Measurements from ENCODE around the gene SETD7. TPM values are rescaled to one million over a fixed set of nuclear protein-coding genes. Genes with fewer than 3 reads are reported as not detected.

The SETD7 gene
- total RNA-seq, 1 experiment from 2014 or later, result 41.6 TPM

GRCh38 chr4:139489638-139490037 lies 66.4 kb downstream of the SETD7 start:
- ChIA-PET RAD21 (ENCODE audit: low non-redundant PET in 1 of 2, low total read pairs in 2 of 2, uncharacterized antibody in 2 of 2, unreplicated experiment in 2 of 2) (no interaction called here), CTCF (no interaction called here), POLR2A (no interaction called here)
- DNase-seq (ENCODE audit: low read depth, low spot score) (no peak), ATAC-seq (no peak)
- no peak overlapping the region for H2AFZ ChIP-seq (ENCODE audit: low read depth, low read length, poor library complexity, severe bottlenecking)
- no peaks in the 10 kb centered on the region for H4K20me1 ChIP-seq (ENCODE audit: insufficient read depth)
- intact Hi-C loops (cut with micrococcal nuclease), result no loop called here
- no peaks in the 10 kb centered on the region for H3K9me3 ChIP-seq (ENCODE audit: control insufficient read depth in 1 of 2, insufficient read depth in 1 of 2, low read depth in 1 of 2, low read length in 2 of 2)
- H3K4me3 ChIP-seq (replicated peaks in 1 of 2; ENCODE audit: low read depth in 1 of 2, low read length in 2 of 2), result no peak overlapping the region
- H3K79me2 ChIP-seq (ENCODE audit: insufficient read depth, low read length), result no peaks in the 10 kb centered on the region
- TF ChIP-seq CEBPB (IDR thresholded peaks at IDR 0.05; ENCODE audit: low read depth) (no peak), SIN3A (IDR thresholded peaks at IDR 0.05; ENCODE audit: low read depth) (no peak), FOSL1 (IDR thresholded peaks at IDR 0.05; ENCODE audit: low read depth) (no peak), ATF3 (IDR thresholded peaks at IDR 0.05) (no peak), EZH2phosphoT487 (IDR thresholded peaks at IDR 0.05; ENCODE audit: borderline replicate concordance) (no peak), ZBTB33 (IDR thresholded peaks at IDR 0.05; ENCODE audit: extremely low read depth, insufficient replicate concordance, low read length) (no peak), JUND (IDR thresholded peaks at IDR 0.05) (no peak), CBX3 (IDR thresholded peaks at IDR 0.05; ENCODE audit: low read depth) (no peak), POLR2A (IDR thresholded peaks at IDR 0.05; ENCODE audit: borderline replicate concordance, extremely low read depth, insufficient read depth, insufficient read length) (no peak), CTCF (IDR thresholded peaks at IDR 0.05 in 2 of 3, conservative IDR thresholded peaks at IDR 0.05 in 1 of 3; ENCODE audit: borderline replicate concordance in 1 of 3, insufficient read depth in 1 of 3, low read depth in 2 of 3, low read length in 2 of 3) (no peak), ZNF274 (IDR thresholded peaks at IDR 0.05; ENCODE audit: low read depth, low read length) (no peak)
- H3K9me2 ChIP-seq (ENCODE audit: insufficient read depth), result no peaks in the 10 kb centered on the region
- BruUV-seq (replicated peaks), result no TSS peak
- no peaks in the 10 kb centered on the region for H3K36me3 ChIP-seq (ENCODE audit: control insufficient read depth in 1 of 2, insufficient read depth in 2 of 2, low read length in 2 of 2)
- no peak overlapping the region for H3K9ac ChIP-seq (ENCODE audit: low read length)
- no peak overlapping the region for H3K4me2 ChIP-seq (ENCODE audit: low read length)
- no peaks in the 10 kb centered on the region for H3K27me3 ChIP-seq (ENCODE audit: insufficient read depth, low read length)
- no peak overlapping the region for H3K27ac ChIP-seq (ENCODE audit: low read depth, low read length)
- no peaks in the 10 kb centered on the region for H3K4me1 ChIP-seq (ENCODE audit: control insufficient read depth in 1 of 2, insufficient read depth in 2 of 2, low read length in 2 of 2)

All from HCT116 (cell line).